Fibroblast of lung (primary cell): ENCODE data around the gene S100A2.

Experiments used
- CTCF ChIP-seq, 2 donors: IDR thresholded peaks in 1 of 2; conservative IDR thresholded peaks in 1 of 2; 1 replicate in 1 of 2; 2 replicates in 1 of 2; pipeline ENCODE4 v1.5.1; 2011 to 2012; ENCODE audit warnings: low read length in 2 of 2, control low read depth in 1 of 2, inconsistent platforms in 1 of 2, low read depth in 1 of 2, mild to moderate bottlenecking in 1 of 2
- EZH2 ChIP-seq: IDR thresholded peaks from 2 replicates; pipeline ENCODE4 v1.5.1; 2012; ENCODE audit warnings: low read length, control low read depth, mild to moderate bottlenecking; ENCODE audit errors: missing control alignments

- TF ChIP-seq CTCF (conservative IDR thresholded peaks at IDR 0.05 in 1 of 2, IDR thresholded peaks at IDR 0.05 in 1 of 2; ENCODE audit: low read depth in 1 of 2, low read length in 2 of 2): no peak
- TF ChIP-seq EZH2: no peak
Measured at GRCh38 chr1:153573351-153573750, 7.7 kb upstream of the S100A2 start.
